ENCODE measurements around the gene SRP14.

SRP14 gene

GRCh38 chr15:39987821-39988220 is 51.2 kb downstream of the SRP14 start:
- Histone ChIP-seq H3K4me3 (ENCODE audit: low read depth, low read length) (no peak overlapping the region), H3K27ac (no peak overlapping the region), H3K9me3 (ENCODE audit: severe bottlenecking) (no peaks in the 10 kb centered on the region), H3K27me3 (ENCODE audit: insufficient read depth, low read depth, severe bottlenecking) (no peaks in the 10 kb centered on the region), H3K36me3 (peaks cover 5% of the 10 kb centered on the region)
- TF ChIP-seq, protein P1, sequence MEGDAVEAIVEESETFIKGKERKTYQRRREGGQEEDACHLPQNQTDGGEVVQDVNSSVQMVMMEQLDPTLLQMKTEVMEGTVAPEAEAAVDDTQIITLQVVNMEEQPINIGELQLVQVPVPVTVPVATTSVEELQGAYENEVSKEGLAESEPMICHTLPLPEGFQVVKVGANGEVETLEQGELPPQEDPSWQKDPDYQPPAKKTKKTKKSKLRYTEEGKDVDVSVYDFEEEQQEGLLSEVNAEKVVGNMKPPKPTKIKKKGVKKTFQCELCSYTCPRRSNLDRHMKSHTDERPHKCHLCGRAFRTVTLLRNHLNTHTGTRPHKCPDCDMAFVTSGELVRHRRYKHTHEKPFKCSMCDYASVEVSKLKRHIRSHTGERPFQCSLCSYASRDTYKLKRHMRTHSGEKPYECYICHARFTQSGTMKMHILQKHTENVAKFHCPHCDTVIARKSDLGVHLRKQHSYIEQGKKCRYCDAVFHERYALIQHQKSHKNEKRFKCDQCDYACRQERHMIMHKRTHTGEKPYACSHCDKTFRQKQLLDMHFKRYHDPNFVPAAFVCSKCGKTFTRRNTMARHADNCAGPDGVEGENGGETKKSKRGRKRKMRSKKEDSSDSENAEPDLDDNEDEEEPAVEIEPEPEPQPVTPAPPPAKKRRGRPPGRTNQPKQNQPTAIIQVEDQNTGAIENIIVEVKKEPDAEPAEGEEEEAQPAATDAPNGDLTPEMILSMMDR (IDR thresholded peaks at IDR 0.05; ENCODE audit: low read depth, low read length) = no peak
- DNase-seq = no peak
